Activated naive CD4-positive, alpha-beta T cell treated with anti-CD3 and anti-CD28 coated beads, Interleukin-2, amount 50 U/mL, for 24 hours (primary cell): ENCODE measurements around the gene ZNF433.
"Not testable (repeated sequence)": the region's sequence is repeated elsewhere in the genome, so short reads cannot be mapped to it uniquely, and the experiment has no call there.

Experiments used
- H3K27ac Mint-ChIP-seq: one replicate; pipeline ENCODE4 v1.8.0; 2021; ENCODE audit warnings: mild to moderate bottlenecking, mixed read lengths
- H3K27me3 Mint-ChIP-seq: one replicate; pipeline ENCODE4 v1.8.0; 2021; ENCODE audit warnings: mixed read lengths
- H3K36me3 Mint-ChIP-seq: one replicate; pipeline ENCODE4 v1.8.0; 2021; ENCODE audit warnings: mixed read lengths
- H3K4me1 Mint-ChIP-seq: one replicate; pipeline ENCODE4 v1.8.0; 2021; ENCODE audit warnings: mixed read lengths
- H3K4me3 Mint-ChIP-seq: one replicate; pipeline ENCODE4 v1.8.0; 2021; ENCODE audit warnings: mild to moderate bottlenecking, mixed read lengths
- H3K9me3 Mint-ChIP-seq: one replicate; pipeline ENCODE4 v1.8.0; 2021; ENCODE audit warnings: mixed read lengths

The ZNF433 gene

DNA sequence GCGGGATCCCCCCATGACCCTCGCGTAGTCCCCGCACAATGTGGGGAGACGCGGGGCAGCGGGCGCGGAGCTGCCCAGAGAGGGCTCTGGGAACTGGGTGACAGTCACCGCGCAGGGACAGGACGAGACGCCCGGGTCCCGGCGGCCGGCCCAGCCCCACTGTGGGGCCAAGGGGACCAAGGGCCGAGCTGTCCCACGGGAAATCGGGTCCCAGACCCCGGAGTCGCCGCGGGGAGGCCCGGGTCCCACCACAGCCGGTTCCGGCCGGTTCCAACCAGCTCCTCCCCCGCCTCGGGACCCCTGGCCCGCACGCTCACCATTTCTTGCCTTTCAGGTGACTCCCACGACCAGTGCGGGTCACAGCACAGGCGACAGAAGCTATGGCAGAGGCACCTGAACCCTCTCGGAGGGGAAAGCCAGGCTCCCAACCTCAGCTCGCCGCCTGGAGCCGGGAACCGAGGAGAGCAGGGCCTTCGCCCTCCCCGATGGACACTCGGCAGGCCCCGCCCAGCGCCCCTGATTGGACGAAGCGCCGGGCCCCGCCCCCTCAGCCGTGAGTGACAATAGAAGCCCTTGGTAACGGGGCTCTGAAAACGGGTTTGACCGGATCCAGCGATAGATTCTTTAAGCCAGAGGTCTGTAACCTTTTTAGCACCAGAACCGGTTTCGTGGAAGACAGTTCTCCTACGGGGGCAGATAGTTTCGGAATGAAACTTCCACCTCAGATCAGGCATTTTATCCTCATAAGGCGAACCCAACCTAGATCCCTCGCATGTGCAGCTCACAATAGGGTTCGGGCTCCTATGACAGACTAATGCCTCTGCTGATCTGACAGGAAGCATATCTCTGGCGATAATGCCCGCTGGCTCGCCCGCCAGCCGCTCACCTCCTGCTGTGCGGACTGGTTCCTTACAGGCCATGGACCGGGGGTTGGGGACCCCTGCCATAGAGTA is at the start of gene ZNF433:
Gene ZNF433, minus strand, starts transcription at position 460 of the 953 bp plus-strand sequence. Its CDS starts 140 bp downstream, at position 320.
- Mint-ChIP-seq H3K4me3 (peak within 1 kb of the TSS; percentile 90), H3K27ac (peak within 1 kb of the TSS; percentile 68), H3K9me3 (no peaks in the 10 kb centered on the region)

DNA sequence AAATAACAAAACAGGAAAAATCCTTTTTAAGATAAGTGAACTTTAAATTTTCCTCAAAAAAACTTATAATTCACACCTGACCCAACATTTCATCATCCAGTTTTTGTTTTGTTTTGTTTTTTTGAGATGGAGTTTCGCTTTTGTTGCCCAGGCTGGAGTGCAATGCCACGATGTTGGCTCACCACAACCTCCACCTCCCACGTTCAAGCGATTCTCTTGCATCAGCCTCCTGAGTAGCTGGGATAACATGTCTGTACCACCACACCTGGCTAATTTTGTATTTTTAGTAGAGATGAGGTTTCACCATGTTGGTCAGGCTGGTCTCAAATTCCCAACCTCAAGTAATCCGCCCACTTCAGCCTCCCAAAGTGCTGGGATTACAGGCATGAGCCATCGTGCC is 47.9 kb upstream of the ZNF433 start:
- not testable (repeated sequence) for H3K27me3 Mint-ChIP-seq, H3K9me3 Mint-ChIP-seq, H3K4me1 Mint-ChIP-seq, H3K27ac Mint-ChIP-seq, H3K4me3 Mint-ChIP-seq
- H3K36me3 Mint-ChIP-seq, result peaks cover 13% of the 10 kb centered on the region

More for the DNA sequence above, at the start of gene ZNF433:
- Mint-ChIP-seq H3K27me3 (no peaks in the 10 kb centered on the region), H3K4me1 (peaks cover 16% of the 10 kb centered on the region), H3K36me3 (peaks cover 2% of the 10 kb centered on the region)

DNA sequence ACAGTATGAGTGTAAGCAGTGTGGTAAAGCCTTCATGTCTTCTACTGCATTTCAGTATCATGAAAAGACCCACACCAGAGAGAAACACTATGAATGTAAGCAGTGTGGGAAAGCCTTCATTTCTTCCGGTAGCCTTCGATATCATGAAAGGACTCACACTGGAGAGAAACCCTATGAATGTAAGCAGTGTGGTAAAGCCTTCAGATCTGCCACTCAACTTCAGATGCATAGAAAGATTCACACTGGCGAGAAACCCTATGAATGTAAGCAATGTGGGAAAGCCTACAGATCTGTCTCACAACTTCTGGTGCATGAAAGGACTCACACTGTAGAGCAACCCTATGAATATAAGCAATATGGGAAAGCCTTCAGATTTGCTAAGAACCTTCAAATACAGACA is 41.9 kb upstream of the ZNF433 start:
- H3K9me3 Mint-ChIP-seq, result peaks cover 11% of the 10 kb centered on the region
- H3K4me3 Mint-ChIP-seq, result no peak overlapping the region
- peaks cover 43% of the 10 kb centered on the region for H3K36me3 Mint-ChIP-seq
- H3K27me3 Mint-ChIP-seq, result no peaks in the 10 kb centered on the region
- no peaks in the 10 kb centered on the region for H3K4me1 Mint-ChIP-seq
- no peak overlapping the region for H3K27ac Mint-ChIP-seq

DNA sequence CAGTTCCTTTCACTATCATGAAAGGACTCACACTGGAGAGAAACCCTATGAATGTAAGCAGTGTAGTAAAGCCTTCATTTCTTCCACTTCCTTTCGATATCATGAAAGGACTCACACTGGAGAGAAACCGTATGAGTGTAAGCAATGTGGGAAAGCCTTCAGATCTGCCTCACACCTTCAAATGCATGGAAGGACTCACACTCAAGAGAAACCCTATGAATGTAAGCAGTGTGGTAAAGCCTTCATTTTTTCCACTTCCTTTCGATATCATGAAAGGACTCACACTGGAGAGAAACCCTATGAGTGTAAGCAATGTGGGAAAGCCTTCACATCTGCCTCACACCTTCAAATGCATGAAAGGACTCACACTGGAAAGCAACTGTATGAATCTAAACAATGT is 40.9 kb upstream of the ZNF433 start:
- H3K27ac Mint-ChIP-seq, H3K4me3 Mint-ChIP-seq, H3K4me1 Mint-ChIP-seq, H3K27me3 Mint-ChIP-seq: not testable (repeated sequence)
- H3K36me3 Mint-ChIP-seq, result peaks cover 43% of the 10 kb centered on the region
- H3K9me3 Mint-ChIP-seq, result peaks cover 11% of the 10 kb centered on the region

DNA sequence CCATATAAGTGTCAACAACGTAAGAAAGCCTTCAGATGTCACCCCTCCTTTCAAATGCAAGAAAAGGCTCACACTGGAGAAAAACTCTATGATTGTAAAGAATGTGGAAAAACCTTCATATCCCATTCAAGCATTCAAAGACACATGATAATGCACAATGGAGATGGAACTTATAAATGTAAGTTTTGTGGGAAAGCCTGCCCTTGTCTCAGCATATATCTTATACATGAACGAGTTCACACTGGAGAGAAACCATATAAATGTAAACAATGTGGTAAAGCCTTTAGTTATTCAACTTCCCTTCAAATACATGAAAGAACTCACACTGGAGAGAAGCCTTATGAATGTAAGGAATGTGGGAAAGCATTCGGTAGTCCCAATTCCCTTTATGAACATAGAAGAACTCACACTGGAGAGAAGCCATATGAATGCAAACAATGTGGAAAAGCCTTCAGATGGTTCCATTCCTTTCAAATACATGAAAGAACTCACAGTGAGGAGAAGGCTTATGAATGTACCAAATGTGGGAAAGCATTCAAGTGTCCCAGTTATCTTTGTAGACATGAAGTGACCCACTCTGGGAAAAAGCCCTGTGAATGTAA is 40.2 kb upstream of the ZNF433 start:
- Mint-ChIP-seq H3K9me3 (peaks cover 11% of the 10 kb centered on the region), H3K4me3 (no peak overlapping the region), H3K27me3 (no peaks in the 10 kb centered on the region), H3K36me3 (peaks cover 47% of the 10 kb centered on the region), H3K4me1 (no peaks in the 10 kb centered on the region), H3K27ac (no peak overlapping the region)

DNA sequence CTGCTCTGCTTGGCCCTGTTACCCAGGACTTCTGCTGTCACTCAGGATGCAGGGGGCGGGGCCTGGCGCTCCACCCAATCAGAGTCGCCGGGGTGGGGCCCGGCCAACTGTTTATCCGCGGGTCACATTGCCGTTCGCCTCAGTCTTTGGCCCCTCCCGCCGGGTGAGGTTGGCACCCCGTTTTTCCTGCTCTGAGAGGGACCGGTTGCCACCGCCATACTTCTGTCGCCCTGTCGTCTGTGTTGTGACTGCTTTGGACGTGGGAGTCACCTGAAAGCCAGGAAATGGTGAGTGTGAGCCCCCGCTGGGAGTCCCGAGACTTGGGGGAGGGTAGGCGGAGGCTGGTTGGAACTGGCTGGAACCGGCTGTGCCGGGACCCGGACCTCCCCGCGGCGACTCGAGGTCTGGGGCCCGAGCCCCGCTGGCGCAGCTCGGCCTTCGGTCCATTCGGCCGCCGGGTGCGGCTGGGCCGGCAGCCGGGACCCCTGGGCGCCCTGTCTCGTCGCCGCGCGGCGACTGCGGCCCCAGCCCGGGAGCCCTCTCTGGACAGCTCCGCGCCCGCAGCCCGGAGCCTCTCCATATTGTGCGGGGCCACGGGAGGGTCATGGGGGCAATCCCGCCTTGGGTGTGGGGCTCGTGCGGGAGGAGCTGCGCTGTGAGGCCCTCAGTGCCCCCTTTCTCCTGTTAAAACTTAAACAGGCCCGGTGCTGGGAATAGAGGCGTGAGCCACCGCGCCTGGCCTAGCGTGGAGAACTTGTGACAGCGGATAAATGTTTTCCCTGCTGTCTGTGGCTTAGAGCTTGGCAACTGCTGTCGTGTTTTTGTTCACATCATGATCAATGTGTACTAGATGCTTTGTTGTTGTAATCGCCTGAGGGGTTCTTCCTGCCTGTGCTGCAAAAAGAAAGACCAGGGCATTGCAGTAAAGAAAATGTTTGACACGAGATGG is 29.4 kb upstream of the ZNF433 start, which contains the start of gene ZNF844:
Gene ZNF844, plus strand, starts transcription at position 142 of the 949 bp plus-strand sequence. Its CDS starts 143 bp downstream, at position 285.
- Mint-ChIP-seq H3K9me3 (no peaks in the 10 kb centered on the region), H3K36me3 (peaks cover 10% of the 10 kb centered on the region), H3K27ac (peak within 1 kb of the TSS; percentile 88), H3K4me1 (peaks cover 8% of the 10 kb centered on the region), H3K27me3 (no peaks in the 10 kb centered on the region), H3K4me3 (peak within 1 kb of the TSS; percentile 90)

DNA sequence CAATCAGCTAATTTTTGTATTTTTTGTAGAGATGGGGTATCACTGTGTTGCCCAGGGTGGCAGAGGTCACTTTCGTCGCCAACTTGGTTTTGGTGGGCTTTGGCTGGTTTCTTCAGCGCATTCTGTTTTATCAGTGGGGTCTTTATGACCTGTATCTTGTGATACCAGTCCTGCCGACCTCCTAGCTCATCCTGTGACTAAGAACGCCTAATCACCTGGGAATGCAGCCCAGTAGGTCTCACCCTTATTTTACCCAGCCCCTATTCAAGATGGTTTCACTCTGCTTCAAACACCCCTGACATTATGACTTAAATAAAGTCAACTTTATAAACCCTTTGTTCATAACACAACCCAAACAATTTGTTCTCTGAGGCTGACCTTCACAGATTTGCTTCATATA is 20.3 kb upstream of the ZNF433 start:
- H3K4me3 Mint-ChIP-seq, result no peak overlapping the region
- H3K27me3 Mint-ChIP-seq, result peaks cover 3% of the 10 kb centered on the region
- H3K36me3 Mint-ChIP-seq, result peaks cover 2% of the 10 kb centered on the region
- no peak overlapping the region for H3K27ac Mint-ChIP-seq
- H3K9me3 Mint-ChIP-seq, result no peaks in the 10 kb centered on the region
- H3K4me1 Mint-ChIP-seq, result peaks cover 19% of the 10 kb centered on the region

DNA sequence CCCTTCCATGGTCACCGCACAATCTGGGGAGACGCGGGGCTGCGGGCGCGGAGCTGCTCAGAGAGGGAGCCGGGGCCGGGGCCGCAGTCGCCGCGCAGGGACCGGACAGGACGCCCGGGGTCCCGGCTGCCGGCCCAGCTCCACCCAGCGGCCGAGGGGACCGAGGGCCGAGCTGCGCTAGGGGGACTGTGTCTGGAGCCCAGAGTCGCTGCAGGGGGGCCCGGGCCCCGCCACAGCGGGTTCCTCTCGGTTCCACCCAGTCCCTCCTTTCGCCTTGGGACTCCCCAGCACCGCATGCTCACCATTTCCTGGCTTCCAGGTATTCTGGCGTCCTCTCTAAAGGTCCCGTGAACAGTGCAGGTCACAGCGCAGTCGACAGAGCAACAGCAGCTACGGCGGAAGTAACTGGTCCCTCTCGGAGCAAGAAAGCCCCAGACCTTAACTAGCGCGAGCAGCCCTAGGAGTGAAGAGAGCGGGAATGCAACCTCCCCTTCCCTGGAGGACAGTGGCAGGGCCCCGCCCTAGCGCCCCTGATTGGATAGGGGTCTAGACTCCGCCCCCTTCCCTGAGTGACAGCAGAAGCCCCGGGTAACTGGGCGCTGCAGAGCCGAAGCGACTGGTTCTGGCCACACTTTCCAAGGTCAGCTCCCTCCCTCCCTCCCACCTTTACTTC is 17.2 kb upstream of the ZNF433 start, which contains the start of gene ZNF878:
Gene ZNF878, minus strand, starts transcription at position 465 of the 673 bp plus-strand sequence. Its CDS starts 160 bp downstream, at position 305.
- Mint-ChIP-seq H3K4me3 (peak within 1 kb of the TSS; percentile 89), H3K27ac (peak within 1 kb of the TSS; percentile 49), H3K9me3 (no peaks in the 10 kb centered on the region), H3K27me3 (peaks cover 3% of the 10 kb centered on the region), H3K4me1 (peaks cover 13% of the 10 kb centered on the region), H3K36me3 (peaks cover 2% of the 10 kb centered on the region)

DNA sequence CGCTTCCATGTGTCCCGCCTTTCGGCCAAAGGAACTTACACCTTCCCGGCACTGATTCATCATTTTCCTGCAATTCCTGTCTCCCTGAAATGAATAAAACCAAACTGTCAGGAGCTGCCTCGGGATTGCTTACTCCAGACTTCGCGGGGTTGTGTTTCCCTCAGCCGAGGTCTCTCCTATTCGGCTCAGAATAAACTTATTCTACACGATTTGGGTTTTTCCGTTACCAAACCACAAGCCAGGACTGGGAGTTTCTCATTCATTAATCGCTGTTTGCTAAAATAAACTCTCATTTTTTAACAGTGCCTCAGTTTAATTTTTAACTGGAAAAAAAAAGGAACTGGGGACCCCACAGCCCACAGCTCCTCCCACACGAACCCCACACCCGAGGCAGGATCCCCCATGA is 16.6 kb upstream of the ZNF433 start:
- Mint-ChIP-seq H3K27ac (peak overlapping the region; percentile 49), H3K9me3 (no peaks in the 10 kb centered on the region), H3K4me3 (peak overlapping the region; percentile 89), H3K4me1 (peaks cover 13% of the 10 kb centered on the region), H3K27me3 (peaks cover 3% of the 10 kb centered on the region), H3K36me3 (peaks cover 2% of the 10 kb centered on the region)

DNA sequence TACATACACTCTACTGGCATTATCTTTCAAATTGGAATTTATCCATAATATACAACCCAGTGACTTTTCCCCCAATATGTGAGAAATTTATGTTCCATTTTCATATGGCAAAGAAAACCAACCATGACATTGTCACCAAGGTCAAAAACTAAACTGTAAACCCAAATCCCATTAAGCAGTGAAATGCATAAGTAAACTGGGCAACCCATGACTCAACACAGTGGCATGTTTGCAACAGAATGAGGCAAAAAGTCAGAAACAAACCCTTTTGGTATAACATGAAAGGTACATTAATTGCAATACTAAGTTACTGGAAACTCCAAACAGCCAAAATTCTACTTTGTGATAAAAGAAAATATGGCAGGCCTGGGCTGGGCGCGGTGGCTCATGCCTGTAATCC is 12.4 kb upstream of the ZNF433 start:
- H3K27ac Mint-ChIP-seq, result no peak overlapping the region
- no peak overlapping the region for H3K4me3 Mint-ChIP-seq
- H3K4me1 Mint-ChIP-seq, result peaks cover 6% of the 10 kb centered on the region
- peaks cover 3% of the 10 kb centered on the region for H3K27me3 Mint-ChIP-seq
- peaks cover 10% of the 10 kb centered on the region for H3K9me3 Mint-ChIP-seq
- H3K36me3 Mint-ChIP-seq, result peaks cover 19% of the 10 kb centered on the region

DNA sequence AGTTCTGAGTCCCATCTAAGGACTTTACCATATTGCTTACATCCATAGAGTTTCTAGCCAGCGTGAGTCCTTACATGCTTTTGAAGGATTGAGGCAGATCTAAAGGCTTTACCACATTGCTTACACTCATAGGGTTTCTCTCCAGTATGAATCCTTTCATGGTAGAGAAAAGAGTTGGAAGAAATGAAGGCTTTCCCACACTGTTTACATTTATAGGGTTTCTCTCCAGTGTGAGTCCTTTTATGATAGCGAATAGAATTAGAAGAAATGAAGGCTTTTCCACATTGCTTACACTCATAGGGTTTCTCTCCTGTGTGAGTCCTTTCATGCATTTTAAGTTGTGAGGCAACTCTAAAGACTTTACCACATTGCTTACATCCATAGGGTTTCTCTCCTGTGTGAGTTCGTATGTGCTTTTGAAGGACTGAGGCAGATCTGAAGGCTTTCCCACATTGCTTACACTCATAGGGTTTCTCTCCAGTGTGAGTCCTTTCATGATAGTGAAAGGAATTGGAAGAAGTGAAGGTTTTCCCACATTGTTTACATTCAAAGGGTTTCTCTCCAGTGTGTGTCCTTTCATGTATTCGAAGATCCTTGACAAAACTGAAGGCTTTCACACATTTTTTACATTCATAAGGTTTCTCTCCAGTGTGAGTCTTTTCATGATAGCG is 8.4 kb upstream of the ZNF433 start:
- Mint-ChIP-seq H3K9me3 (peaks cover 10% of the 10 kb centered on the region), H3K27ac (no peak overlapping the region), H3K4me3 (no peak overlapping the region), H3K27me3 (no peaks in the 10 kb centered on the region), H3K36me3 (peaks cover 23% of the 10 kb centered on the region), H3K4me1 (no peaks in the 10 kb centered on the region)

DNA sequence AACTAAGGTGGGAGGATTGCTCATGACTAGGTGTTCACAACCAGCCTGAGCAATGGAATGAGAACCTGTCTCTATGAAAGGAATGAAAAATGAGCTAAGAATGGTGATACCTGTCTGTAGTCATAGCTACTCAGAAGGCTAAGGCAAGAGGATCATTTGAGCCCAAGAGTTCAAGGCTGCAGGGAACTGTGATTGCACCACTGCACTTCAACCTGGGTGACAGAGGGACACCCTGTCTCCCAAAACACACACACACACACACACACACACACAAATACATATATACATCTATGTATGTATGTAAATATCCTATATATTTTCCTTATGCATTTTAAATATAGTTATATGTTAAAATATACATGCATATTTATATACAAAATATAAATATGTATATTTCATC is 7.4 kb upstream of the ZNF433 start:
- peaks cover 23% of the 10 kb centered on the region for H3K36me3 Mint-ChIP-seq
- H3K9me3 Mint-ChIP-seq, result peaks cover 10% of the 10 kb centered on the region
- H3K4me3 Mint-ChIP-seq, result no peak overlapping the region
- no peaks in the 10 kb centered on the region for H3K4me1 Mint-ChIP-seq
- no peaks in the 10 kb centered on the region for H3K27me3 Mint-ChIP-seq
- H3K27ac Mint-ChIP-seq, result no peak overlapping the region

DNA sequence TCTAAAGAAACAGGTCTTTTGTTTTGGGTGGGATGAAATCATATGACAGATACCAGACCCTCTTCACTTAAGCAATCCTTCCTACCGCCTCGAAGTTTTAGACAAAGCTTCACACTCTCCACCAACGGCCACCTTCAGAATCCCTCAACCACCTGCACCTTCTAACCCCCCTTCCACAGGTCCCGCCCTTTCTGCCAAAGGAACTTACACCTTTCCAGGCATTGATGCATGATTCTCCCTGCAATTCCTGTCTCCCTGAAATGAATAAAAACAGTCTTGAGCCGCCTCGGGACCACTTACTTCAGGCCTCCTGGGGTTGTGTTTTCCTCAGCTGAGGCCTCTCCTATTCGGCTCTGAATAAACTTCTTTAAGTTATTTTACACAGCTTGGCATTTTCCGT is 859 bp downstream of the ZNF433 start:
- peak overlapping the region; percentile 63 for H3K4me3 Mint-ChIP-seq
- peaks cover 4% of the 10 kb centered on the region for H3K36me3 Mint-ChIP-seq
- H3K9me3 Mint-ChIP-seq, result no peaks in the 10 kb centered on the region
- no peak overlapping the region for H3K27ac Mint-ChIP-seq
- no peaks in the 10 kb centered on the region for H3K27me3 Mint-ChIP-seq
- H3K4me1 Mint-ChIP-seq, result peaks cover 16% of the 10 kb centered on the region

DNA sequence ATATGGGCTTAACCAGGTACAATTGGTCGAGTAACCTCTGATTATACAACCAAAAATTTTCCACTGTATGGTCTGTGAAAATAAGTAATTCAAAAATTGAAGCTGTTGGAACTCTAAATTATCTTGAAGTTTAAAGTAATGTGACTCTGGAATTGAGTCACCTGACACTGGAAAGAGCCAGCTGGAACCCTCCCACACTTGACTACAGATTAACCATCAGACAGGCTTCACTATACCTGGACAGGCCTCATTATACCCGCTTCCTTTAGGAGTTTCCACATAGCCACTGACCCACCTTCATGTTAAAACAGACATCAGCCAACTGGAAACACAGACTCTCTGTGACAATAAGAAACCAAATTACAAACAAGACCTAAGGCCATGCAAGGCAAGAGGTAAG is 1.3 kb downstream of the ZNF433 start:
- Mint-ChIP-seq H3K27me3 (no peaks in the 10 kb centered on the region), H3K27ac (no peak overlapping the region), H3K9me3 (no peaks in the 10 kb centered on the region), H3K4me3 (peak overlapping the region; percentile 63), H3K36me3 (peaks cover 6% of the 10 kb centered on the region), H3K4me1 (peaks cover 16% of the 10 kb centered on the region)
